HEK293 (cell line): ENCODE results near the gene RAD51.
"Not testable (repeated sequence)": the region's sequence is repeated elsewhere in the genome, so short reads cannot be mapped to it uniquely, and the experiment has no call there.

Source experiments
- CTCF ChIA-PET: fragments of 350-600 bp; formaldehyde crosslinking; extraction: SDS; loops from one replicate; lab custom pipeline; 2021; ENCODE audit warnings: antibody characterized with exemption; lab: Yijun Ruan, JAX
- POLR2A ChIA-PET: fragments of 300-600 bp; formaldehyde crosslinking; extraction: SDS; loops from one replicate; lab custom pipeline; 2020; ENCODE audit warnings: antibody characterized with exemption, inconsistent platforms; lab: Yijun Ruan, JAX
- H3K27ac ChIP-seq: fragments of 200-500 bp; sonication (Bioruptor generic); 2 replicates; pipeline ENCODE4 v1.5.1; 2014; ENCODE audit warnings: low read depth, low read length, control low read depth, inconsistent platforms; ENCODE audit errors: extremely low read depth
- H3K36me3 ChIP-seq, 2 experiments: fragments of 200-500 bp in 1 of 2; sonication (Bioruptor generic) in 1 of 2; 1 replicate in 1 of 2; 2 replicates in 1 of 2; pipeline ENCODE4 v1.5.1; 2014 to 2017; ENCODE audit warnings: inconsistent platforms in 2 of 2, low read length in 2 of 2; ENCODE audit not compliant: control insufficient read depth in 2 of 2, insufficient read depth in 1 of 2
- H3K4me1 ChIP-seq: fragments of 200-500 bp; sonication (Bioruptor generic); 2 replicates; pipeline ENCODE4 v1.5.1; 2014; ENCODE audit warnings: mild to moderate bottlenecking, low read length, inconsistent platforms; ENCODE audit not compliant: control insufficient read depth, insufficient read depth
- H3K4me3 ChIP-seq: 2 replicates; pipeline ENCODE4 v1.5.1; 2011; ENCODE audit warnings: low read depth, mild to moderate bottlenecking, control low read depth, low read length, moderate library complexity
- H3K9me3 ChIP-seq: fragments of 200-500 bp; sonication (Bioruptor generic); 2 replicates; pipeline ENCODE4 v1.5.1; 2014; ENCODE audit warnings: low read depth, low read length, inconsistent platforms; ENCODE audit not compliant: control insufficient read depth, insufficient read depth
- HOXC10 ChIP-seq: sonication (generic); formaldehyde crosslinking; IDR thresholded peaks from 2 replicates; pipeline ENCODE4 v1.8.1; 2023; ENCODE audit warnings: mild to moderate bottlenecking, missing genetic modification reagents
- KLF1 ChIP-seq: fragments of 450-650 bp; formaldehyde crosslinking; IDR thresholded peaks from 2 replicates; pipeline ENCODE4 v1.5.1; 2016; ENCODE audit warnings: missing biosample characterization, missing genetic modification characterization
- PRDM2 ChIP-seq: fragments of 450-650 bp; formaldehyde crosslinking; IDR thresholded peaks from 2 replicates; pipeline ENCODE4 v1.5.1; 2016; ENCODE audit warnings: missing biosample characterization, missing genetic modification characterization, borderline replicate concordance
- SCRT2 ChIP-seq: fragments of 450-650 bp; formaldehyde crosslinking; IDR thresholded peaks from 2 replicates; pipeline ENCODE4 v1.5.1; 2016; ENCODE audit warnings: missing biosample characterization, missing genetic modification characterization
- ZBTB6 ChIP-seq: fragments of 450-650 bp; formaldehyde crosslinking; IDR thresholded peaks from 2 replicates; pipeline ENCODE4 v1.5.1; 2017; ENCODE audit warnings: missing biosample characterization, missing genetic modification characterization
- ZNF23 ChIP-seq: fragments of 450-650 bp; formaldehyde crosslinking; IDR thresholded peaks from 2 replicates; pipeline ENCODE4 v1.5.1; 2016; ENCODE audit warnings: missing biosample characterization, missing genetic modification characterization, borderline replicate concordance
- ZNF366 ChIP-seq: fragments of 450-650 bp; formaldehyde crosslinking; conservative IDR thresholded peaks from 2 replicates; pipeline ENCODE4 v1.5.1; 2016; ENCODE audit warnings: missing biosample characterization, missing genetic modification characterization
- ZNF518A ChIP-seq: fragments of 450-650 bp; formaldehyde crosslinking; conservative IDR thresholded peaks from 2 replicates; pipeline ENCODE4 v1.5.1; 2016; ENCODE audit warnings: low read depth, missing biosample characterization, missing genetic modification characterization
- ZSCAN23 ChIP-seq: fragments of 450-650 bp; formaldehyde crosslinking; IDR thresholded peaks from 2 replicates; pipeline ENCODE4 v1.5.1; 2016; ENCODE audit warnings: missing biosample characterization, missing genetic modification characterization

The RAD51 gene

GRCh38 chr15:40650479-40650878 lies 44.5 kb upstream of the RAD51 start (continued):
- TF ChIP-seq ZNF518A (no peak), ZSCAN23 (tag by site-specific recombination) (no peak), ZNF366 (tag by site-specific recombination) (no peak), ZBTB6 (tag by site-specific recombination) (no peak), HOXC10 (CRISPR knock-in tag) (no peak)
- TF ChIP-seq, all 188 proteins: peak for 0

- H3K27ac ChIP-seq = no peak overlapping the region
- POLR2A ChIA-PET = interaction anchor here (0.7 kb wide), 1 partner anchor 122 kb away, joined by 5 read pairs; no protein-coding TSS in a partner anchor
- no peak for TF ChIP-seq SCRT2
- TF ChIP-seq KLF1 (tag by site-specific recombination) = peak; percentile 35; the same call in 1 of the 2 replicates
- CTCF ChIA-PET = interaction anchor here (0.6 kb wide), 1 partner anchor 13 kb away, joined by 3 read pairs; no protein-coding TSS in a partner anchor
- H3K9me3 ChIP-seq = no peaks in the 10 kb centered on the region
- no peaks in the 10 kb centered on the region for H3K4me1 ChIP-seq
- H3K36me3 ChIP-seq = peaks cover 4 to 16% of the 10 kb centered on the region in 2 experiments
- no peak overlapping the region for H3K4me3 ChIP-seq
Observed at GRCh38 chr15:40660686-40661085, 34.3 kb upstream of the RAD51 start.

- POLR2A ChIA-PET = no interaction called here
- H3K4me1 ChIP-seq = no peaks in the 10 kb centered on the region
- TF ChIP-seq KLF1 (tag by site-specific recombination) (no peak), ZNF23 (tag by site-specific recombination) (no peak), PRDM2 (no peak)
- TF ChIP-seq, all 188 proteins: peak for 0
- Histone ChIP-seq H3K9me3 (no peaks in the 10 kb centered on the region), H3K27ac (no peak overlapping the region), H3K4me3 (no peak overlapping the region), H3K36me3 (peaks cover 1 to 11% of the 10 kb centered on the region in 2 experiments; a peak in 2 of 3 replicates)
- CTCF ChIA-PET = interaction anchor here (0.7 kb wide), 1 partner anchor 9 kb away, joined by 3 read pairs; no protein-coding TSS in a partner anchor
Observed at GRCh38 chr15:40664909-40665308, 30.1 kb upstream of the RAD51 start.

GRCh38 chr15:40676290-40676689 lies 18.7 kb upstream of the RAD51 start:
- H3K4me1 ChIP-seq, H3K9me3 ChIP-seq, POLR2A ChIA-PET, H3K27ac ChIP-seq, H3K36me3 ChIP-seq, H3K4me3 ChIP-seq: not testable (repeated sequence)
- CTCF ChIA-PET = interaction anchor here (0.6 kb wide), 1 partner anchor 82 kb away, joined by 3 read pairs; no protein-coding TSS in a partner anchor

- H3K36me3 ChIP-seq, H3K4me3 ChIP-seq, H3K4me1 ChIP-seq, POLR2A ChIA-PET, H3K27ac ChIP-seq, H3K9me3 ChIP-seq: not testable (repeated sequence)
- CTCF ChIA-PET = interaction anchor here (0.5 to 1.9 kb wide), 3 partner anchors 42 to 108 kb away, joined by 3 to 6 read pairs (median 4); no protein-coding TSS in a partner anchor
Observed at GRCh38 chr15:40676906-40677305, 18.1 kb upstream of the RAD51 start.
